Measurements from ENCODE around the gene TMEM234.

TMEM234 gene

GRCh38 chr1:32250893-32251716 is 29.0 kb upstream of the TMEM234 start, which contains the start of gene LCK:
Gene LCK (plus strand): TSS chr1:32251265. CDS start chr1:32274330, 23,065 bp downstream.
- TF ChIP-seq ZNF8 (CRISPR knock-in tag; IDR thresholded peaks at IDR 0.05), result no peak
- TF ChIP-seq PATZ1 (CRISPR knock-in tag; IDR thresholded peaks at IDR 0.05; ENCODE audit: borderline replicate concordance), result no peak
- no peak for TF ChIP-seq ARNTL (CRISPR knock-in tag; IDR thresholded peaks at IDR 0.05; ENCODE audit: borderline replicate concordance, low read depth)
- TF ChIP-seq ZNF565 (CRISPR knock-in tag; conservative IDR thresholded peaks at IDR 0.05; ENCODE audit: low read depth), result no peak
- TF ChIP-seq ZC3H10 (CRISPR knock-in tag; IDR thresholded peaks at IDR 0.05), result no peak
- no peak for TF ChIP-seq ISL1 (CRISPR knock-in tag; IDR thresholded peaks at IDR 0.05)
- TF ChIP-seq SNAI2 (CRISPR knock-in tag; IDR thresholded peaks at IDR 0.05), result no peak
- no peak for TF ChIP-seq ZFP3 (CRISPR knock-in tag; IDR thresholded peaks at IDR 0.05)
- TF ChIP-seq ZFP30 (CRISPR knock-in tag; IDR thresholded peaks at IDR 0.05), result no peak
- no peak for TF ChIP-seq BACH2 (CRISPR knock-in tag; IDR thresholded peaks at IDR 0.05; ENCODE audit: borderline replicate concordance)
- TF ChIP-seq CREB5 (CRISPR knock-in tag; IDR thresholded peaks at IDR 0.05; ENCODE audit: low read depth), result no peak
- TF ChIP-seq PPARA (CRISPR knock-in tag; IDR thresholded peaks at IDR 0.05; ENCODE audit: borderline replicate concordance), result no peak
- no peak for TF ChIP-seq TCF4 (CRISPR knock-in tag; IDR thresholded peaks at IDR 0.05; ENCODE audit: borderline replicate concordance)
- TF ChIP-seq CSDC2 (CRISPR knock-in tag; IDR thresholded peaks at IDR 0.05), result no peak
- no peak for TF ChIP-seq GLIS3 (CRISPR knock-in tag; IDR thresholded peaks at IDR 0.05)
- TF ChIP-seq ESRRG (CRISPR knock-in tag; IDR thresholded peaks at IDR 0.05), result no peak
- TF ChIP-seq RARB (CRISPR knock-in tag; IDR thresholded peaks at IDR 0.05), result no peak
- no peak for TF ChIP-seq TOX (CRISPR knock-in tag; IDR thresholded peaks at IDR 0.05; ENCODE audit: borderline replicate concordance)
- no peak for TF ChIP-seq CSRNP3 (CRISPR knock-in tag; IDR thresholded peaks at IDR 0.05)

GRCh38 chr1:32249831-32250525 is 27.8 kb upstream of the TMEM234 start:
- TF ChIP-seq ZFP30 (CRISPR knock-in tag; IDR thresholded peaks at IDR 0.05) (no peak), POU6F1 (CRISPR knock-in tag; IDR thresholded peaks at IDR 0.05; ENCODE audit: borderline replicate concordance, low read depth) (no peak), PATZ1 (CRISPR knock-in tag; IDR thresholded peaks at IDR 0.05; ENCODE audit: borderline replicate concordance) (no peak), PPARA (CRISPR knock-in tag; IDR thresholded peaks at IDR 0.05; ENCODE audit: borderline replicate concordance) (no peak), CSDC2 (CRISPR knock-in tag; IDR thresholded peaks at IDR 0.05) (no peak), ESRRG (CRISPR knock-in tag; IDR thresholded peaks at IDR 0.05) (no peak), BACH2 (CRISPR knock-in tag; IDR thresholded peaks at IDR 0.05; ENCODE audit: borderline replicate concordance) (no peak), CSRNP3 (CRISPR knock-in tag; IDR thresholded peaks at IDR 0.05) (no peak), SNAI2 (CRISPR knock-in tag; IDR thresholded peaks at IDR 0.05) (no peak), ZNF8 (CRISPR knock-in tag; IDR thresholded peaks at IDR 0.05) (no peak), ISL1 (CRISPR knock-in tag; IDR thresholded peaks at IDR 0.05) (no peak), ZC3H10 (CRISPR knock-in tag; IDR thresholded peaks at IDR 0.05) (no peak), ZFP3 (CRISPR knock-in tag; IDR thresholded peaks at IDR 0.05) (no peak)
- no peak for ATAC-seq

More at GRCh38 chr1:32250893-32251716, 29.0 kb upstream of the TMEM234 start, which contains the start of gene LCK:
- no peak for ATAC-seq

Data from SK-N-SH treated with all-trans-retinoic acid at 6 μM for 48 hours (cell line).